ENCODE results near the gene SLC1A1. TPM values are rescaled to one million over a fixed set of nuclear protein-coding genes. Genes with fewer than 3 reads are reported as not detected.
A peak's percentile ranks its signal among the peaks of the same experiment; 100 is the strongest.

Gene SLC1A1
- total RNA-seq, 1 donor from 2014 or later, result 6.8 TPM

GRCh38 chr9:4490705-4491625 lies 697 bp downstream of the SLC1A1 start:
- no peaks in the 10 kb centered on the region for H3K9me3 Mint-ChIP-seq (ENCODE audit: unreplicated experiment)
- TF ChIP-seq CTCF (IDR thresholded peaks at IDR 0.05), result no peak
- H3K4me3 Mint-ChIP-seq (ENCODE audit: unreplicated experiment), result peak overlapping the region; percentile 89
- H3K4me1 Mint-ChIP-seq (ENCODE audit: unreplicated experiment), result peaks cover 23% of the 10 kb centered on the region
- H3K27ac Mint-ChIP-seq (ENCODE audit: unreplicated experiment), result no peak overlapping the region
- H3K36me3 Mint-ChIP-seq (ENCODE audit: unreplicated experiment), result peaks cover 1% of the 10 kb centered on the region
- DNase-seq (ENCODE audit: extremely low spot score, unreplicated experiment), result no peak
- H3K27me3 Mint-ChIP-seq (ENCODE audit: unreplicated experiment), result peaks cover 6% of the 10 kb centered on the region

GRCh38 chr9:4491626-4491975 lies 1.3 kb downstream of the SLC1A1 start:
- Mint-ChIP-seq H3K4me1 (ENCODE audit: unreplicated experiment) (peaks cover 25% of the 10 kb centered on the region), H3K27me3 (ENCODE audit: unreplicated experiment) (peaks cover 6% of the 10 kb centered on the region), H3K4me3 (ENCODE audit: unreplicated experiment) (peak overlapping the region; percentile 89), H3K36me3 (ENCODE audit: unreplicated experiment) (peaks cover 3% of the 10 kb centered on the region), H3K9me3 (ENCODE audit: unreplicated experiment) (no peaks in the 10 kb centered on the region), H3K27ac (ENCODE audit: unreplicated experiment) (no peak overlapping the region)
- DNase-seq (ENCODE audit: extremely low spot score, unreplicated experiment), result no peak
- no peak for TF ChIP-seq CTCF (IDR thresholded peaks at IDR 0.05)

- Mint-ChIP-seq H3K9me3 (ENCODE audit: unreplicated experiment) (no peaks in the 10 kb centered on the region), H3K4me3 (ENCODE audit: unreplicated experiment) (no peak overlapping the region), H3K27ac (ENCODE audit: unreplicated experiment) (no peak overlapping the region), H3K4me1 (ENCODE audit: unreplicated experiment) (peaks cover 21% of the 10 kb centered on the region), H3K27me3 (ENCODE audit: unreplicated experiment) (no peaks in the 10 kb centered on the region), H3K36me3 (ENCODE audit: unreplicated experiment) (peaks cover 3% of the 10 kb centered on the region)
- no peak for DNase-seq (ENCODE audit: extremely low spot score, unreplicated experiment)
- TF ChIP-seq CTCF (IDR thresholded peaks at IDR 0.05), result no peak
These were observed 4.1 kb downstream of the SLC1A1 start for GRCh38 chr9:4494332-4494731.

- H3K27me3 Mint-ChIP-seq (ENCODE audit: unreplicated experiment), result no peaks in the 10 kb centered on the region
These were observed 4.5 kb downstream of the SLC1A1 start for GRCh38 chr9:4494806-4495205.

More at GRCh38 chr9:4494806-4495205, 4.5 kb downstream of the SLC1A1 start:
- Mint-ChIP-seq H3K4me3 (ENCODE audit: unreplicated experiment) (no peak overlapping the region), H3K36me3 (ENCODE audit: unreplicated experiment) (peaks cover 3% of the 10 kb centered on the region), H3K27ac (ENCODE audit: unreplicated experiment) (no peak overlapping the region), H3K9me3 (ENCODE audit: unreplicated experiment) (no peaks in the 10 kb centered on the region), H3K4me1 (ENCODE audit: unreplicated experiment) (peaks cover 17% of the 10 kb centered on the region)
- TF ChIP-seq CTCF (IDR thresholded peaks at IDR 0.05), result no peak
- DNase-seq (ENCODE audit: extremely low spot score, unreplicated experiment), result no peak

All from osteocyte (in vitro differentiated cells).